NOMO-1 treated with dmso at 0.1 percent for 144 hours (cell line): ENCODE measurements around the gene PAIP2.
"Not testable (repeated sequence)": the region's sequence is repeated elsewhere in the genome, so short reads cannot be mapped to it uniquely, and the experiment has no call there.

Experiments
- DNase-seq: peaks from one replicate; lab custom pipeline; 2025; ENCODE audit not compliant: unreplicated experiment; lab: John Stamatoyannopoulos, UW

The PAIP2 gene

DNA sequence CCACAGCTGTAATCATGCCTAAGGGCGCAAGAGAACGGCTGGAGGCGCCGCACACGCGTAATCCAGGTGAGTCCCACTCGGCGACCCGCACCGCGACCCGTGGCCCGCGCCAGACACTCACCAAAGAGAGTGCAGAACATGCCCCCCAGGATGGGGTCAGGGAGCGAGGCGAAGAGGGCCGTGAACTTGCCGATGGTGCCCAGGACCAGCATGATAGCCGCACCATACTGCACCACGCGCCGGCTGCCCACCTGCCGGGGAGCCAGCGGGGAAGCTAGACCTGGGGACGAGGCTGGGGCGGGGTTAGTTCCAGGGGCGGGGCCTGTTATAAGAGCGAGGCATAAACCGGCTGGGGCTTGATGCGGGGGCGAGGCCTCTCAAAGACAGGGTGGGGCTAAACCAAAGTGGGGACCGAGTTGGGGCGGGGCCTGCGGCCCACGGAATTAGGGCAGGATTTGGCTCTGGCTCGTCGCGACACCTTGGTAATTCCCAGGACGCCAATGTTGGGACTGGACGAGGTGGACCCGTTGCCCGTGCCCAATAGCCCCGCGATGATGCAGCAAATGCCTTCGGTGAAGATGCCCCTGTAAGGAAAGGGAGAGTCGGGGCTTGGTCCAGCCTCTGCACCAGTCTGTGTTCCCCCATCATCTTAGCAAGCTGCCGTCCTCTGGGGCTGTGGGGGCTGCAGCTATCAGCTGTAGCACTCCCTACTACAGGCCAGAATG lies 36.6 kb downstream of the PAIP2 start:
- no peak for DNase-seq

DNA sequence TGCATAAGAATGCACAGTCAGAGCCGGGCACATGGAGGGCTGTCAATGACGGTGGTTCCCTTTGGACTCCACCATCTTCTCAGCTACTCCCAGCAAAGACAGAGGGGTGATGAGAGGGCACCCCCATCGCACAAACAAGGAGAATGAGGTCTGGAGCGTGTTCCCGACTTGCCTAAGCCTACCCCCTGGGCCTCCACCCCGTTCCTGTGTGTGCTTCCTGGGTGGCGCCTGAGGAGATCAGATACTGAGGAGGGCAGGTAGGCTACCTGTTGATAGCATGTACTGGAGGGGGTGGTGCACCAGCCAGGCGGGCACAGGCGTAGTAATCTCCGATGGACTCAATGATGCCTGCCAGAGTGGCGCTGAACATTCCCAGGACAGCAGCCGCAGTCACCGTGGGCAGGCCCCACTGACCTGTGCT lies 37.3 kb downstream of the PAIP2 start:
- no peak for DNase-seq

DNA sequence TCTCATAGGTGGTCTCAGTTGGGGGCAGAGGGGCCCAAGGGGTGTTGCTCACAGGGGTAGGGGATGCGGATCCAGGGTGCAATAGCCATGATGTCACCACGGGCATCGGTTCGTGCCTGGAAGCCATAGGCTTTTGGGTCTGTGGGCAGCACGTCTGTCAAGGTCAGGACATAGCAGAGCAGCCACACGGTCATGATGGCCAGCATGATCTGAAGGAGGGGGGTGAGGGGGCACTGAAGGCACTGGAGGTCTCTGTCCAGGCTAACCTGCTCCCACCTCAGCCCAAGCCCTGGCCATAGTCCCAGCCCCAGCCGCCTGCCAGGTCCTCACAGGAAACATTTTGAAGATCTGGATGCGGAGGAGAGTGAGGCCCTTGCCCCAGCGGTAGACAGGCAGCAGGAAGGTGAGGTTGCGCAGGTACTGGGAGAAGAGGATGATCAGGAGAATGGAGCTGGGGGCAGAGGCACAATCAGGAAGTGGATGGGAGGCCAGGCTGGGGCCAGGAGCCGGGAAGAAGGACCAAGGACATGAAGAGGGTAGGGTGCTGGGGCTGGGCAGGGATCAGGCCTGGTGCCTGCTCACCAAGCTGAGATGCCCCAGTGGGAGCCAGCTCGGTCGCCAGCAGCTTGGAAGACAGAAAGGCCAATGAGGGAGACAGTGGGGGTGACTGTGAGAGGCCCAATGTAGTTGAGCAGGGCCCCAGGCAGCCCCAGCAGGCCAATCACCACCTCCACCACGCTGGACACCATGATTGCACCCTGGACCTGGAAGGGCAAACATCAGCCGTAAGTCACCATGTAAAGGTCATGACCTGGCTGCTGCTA lies 38.2 kb downstream of the PAIP2 start:
- no peak for DNase-seq

DNA sequence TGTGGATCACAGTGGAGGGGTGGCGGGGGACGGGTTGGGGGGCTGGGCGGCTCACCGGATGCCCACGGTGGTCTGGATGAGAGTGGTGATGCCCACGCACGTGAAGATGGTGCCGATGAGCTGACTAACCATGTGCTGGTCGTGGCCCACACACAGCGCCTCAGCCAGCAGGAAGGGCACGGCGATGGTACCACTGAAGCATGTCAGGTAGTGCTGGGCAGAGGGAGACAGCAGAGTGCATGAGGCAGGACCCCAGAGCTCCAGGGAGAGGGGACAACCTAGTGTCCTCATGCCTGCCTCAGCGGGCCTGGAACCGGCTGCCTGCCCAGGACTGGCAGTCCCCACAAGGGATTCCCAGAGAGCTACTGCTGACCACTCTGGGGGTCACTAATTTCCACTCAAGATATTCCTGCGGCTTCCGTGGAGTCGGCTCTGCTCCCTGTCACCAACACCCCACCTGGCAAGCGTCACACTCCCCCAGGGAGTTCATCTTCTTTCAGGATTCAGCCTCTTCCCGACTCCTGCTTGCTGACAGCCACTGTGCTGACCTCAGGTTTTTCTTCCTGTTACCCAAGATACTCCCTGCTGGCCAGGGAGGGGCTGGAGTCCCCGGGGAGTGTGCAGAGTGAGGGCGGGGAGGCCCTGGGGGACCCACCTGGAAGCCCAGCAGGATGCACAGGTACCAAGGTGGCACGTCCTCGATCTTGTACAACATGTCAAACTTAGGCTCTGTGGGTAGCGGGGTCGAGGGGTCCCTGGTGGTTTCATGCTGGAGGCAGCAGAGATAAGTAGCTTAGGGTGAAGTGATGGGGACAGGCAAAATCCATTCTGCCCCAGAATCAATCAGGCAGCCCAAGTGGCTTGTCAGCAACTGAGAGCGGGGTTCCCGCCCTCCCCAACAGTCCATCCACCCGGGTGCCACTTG lies 40.4 kb downstream of the PAIP2 start:
- no peak for DNase-seq

DNA sequence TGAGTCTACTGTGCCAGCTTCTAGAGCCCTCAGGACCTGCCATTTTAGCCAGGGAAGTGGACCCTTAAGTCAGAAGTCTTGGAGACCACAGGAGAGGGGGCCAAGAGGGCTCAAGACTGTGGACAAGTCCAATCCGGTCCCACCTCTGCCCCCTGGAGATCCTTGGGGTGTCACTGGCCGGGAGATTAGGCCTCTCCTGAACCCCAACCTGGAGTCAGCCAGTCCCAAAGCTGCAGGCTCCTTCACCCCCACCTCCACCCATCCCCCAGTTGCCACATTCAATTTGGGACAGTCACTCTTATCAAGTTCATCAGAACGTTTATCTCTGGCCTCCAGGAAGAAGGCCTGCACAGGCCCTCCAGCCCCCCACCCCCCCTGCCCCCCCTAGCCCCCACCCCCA lies 41.2 kb downstream of the PAIP2 start:
- DNase-seq = no peak

DNA sequence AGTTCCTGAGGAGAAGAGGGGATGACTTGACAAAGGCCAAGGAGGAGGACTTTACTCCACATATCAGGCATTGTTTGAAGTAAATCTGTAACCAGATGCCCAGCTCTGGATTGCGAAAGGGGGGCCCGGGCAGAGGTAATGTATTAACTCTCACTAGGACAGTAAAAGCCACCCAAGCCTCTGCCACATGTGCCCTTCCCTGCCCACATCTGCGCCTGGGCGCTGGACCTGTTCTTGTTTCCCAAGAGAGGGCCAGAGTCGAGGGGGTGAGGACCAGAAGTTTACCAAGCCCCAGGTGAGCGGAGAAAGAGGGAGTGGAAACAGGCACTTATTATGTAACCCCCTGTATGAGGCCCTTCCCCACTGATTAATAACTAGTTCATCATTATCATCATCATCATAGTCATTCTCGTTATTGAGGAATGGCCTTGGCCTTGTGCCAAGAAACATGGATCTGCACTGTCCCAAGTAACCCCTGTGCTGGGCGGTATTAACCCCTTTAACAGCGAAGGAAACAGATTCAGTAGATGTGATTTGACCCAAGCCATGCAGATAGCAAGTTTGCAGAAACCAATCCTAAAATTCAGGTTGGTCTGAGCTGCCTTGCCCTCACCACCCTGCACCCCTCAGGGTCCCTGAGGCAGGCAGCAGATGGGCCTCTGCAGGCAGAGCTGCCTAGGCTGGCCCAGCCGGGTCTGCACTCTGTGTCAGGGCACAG lies 41.8 kb downstream of the PAIP2 start, which contains the start of gene SLC23A1:
TSS of gene SLC23A1 (minus strand) at position 23 of the 718 bp plus-strand sequence. CDS start 44 bp downstream, outside the sequence.
- no peak for DNase-seq

DNA sequence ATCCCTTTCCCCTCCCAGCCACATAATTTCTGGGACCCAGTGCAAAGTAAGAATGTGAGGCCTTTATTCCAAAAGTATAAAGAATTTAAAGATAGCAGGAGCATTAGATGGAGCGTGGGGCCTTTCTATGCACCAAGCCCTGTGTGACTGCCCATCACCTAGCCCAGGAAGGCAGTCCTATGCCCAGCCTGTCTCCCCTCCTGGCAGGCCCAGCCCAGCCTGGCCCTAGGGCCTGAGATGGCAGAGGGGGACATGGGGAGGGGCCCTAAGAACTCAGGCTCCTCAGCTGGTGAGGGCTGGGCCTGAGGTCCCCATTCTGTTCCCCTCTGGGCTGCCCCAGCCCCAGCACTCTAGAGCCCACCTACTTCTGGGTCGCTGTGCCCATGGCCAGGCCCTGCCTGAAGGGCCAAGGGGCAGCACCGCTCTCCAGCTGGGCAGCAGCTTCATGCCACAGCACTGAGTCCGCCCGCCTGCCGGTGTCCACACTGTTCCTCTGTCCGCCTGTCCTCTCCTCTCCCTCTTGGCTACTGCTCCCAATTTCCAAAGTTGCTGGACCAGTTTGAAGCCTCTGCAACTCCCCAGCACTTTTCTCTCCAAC lies 42.4 kb downstream of the PAIP2 start:
- no peak for DNase-seq

DNA sequence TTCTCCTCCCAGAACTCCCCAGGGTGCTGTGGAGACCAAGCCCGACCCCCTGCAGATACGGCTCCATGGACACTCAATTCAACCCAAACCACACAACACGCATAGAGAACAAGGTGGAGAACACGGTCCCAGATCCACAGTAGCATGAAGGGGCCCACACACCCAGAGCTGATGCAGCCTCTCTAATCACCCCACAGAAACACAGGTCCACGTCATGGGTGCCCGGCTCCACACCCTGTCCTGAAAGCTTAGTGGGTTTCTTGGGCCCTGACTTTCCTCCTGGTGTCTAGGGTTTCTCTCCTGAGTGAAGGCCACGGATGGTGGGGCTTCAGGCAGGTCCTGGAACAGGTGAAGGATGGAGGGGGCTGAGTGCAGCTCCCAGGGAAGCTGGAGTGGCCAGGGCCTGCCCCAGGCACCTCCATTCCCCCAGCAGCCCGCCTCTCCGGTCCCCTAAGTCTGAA lies 43.0 kb downstream of the PAIP2 start:
- no peak for DNase-seq

DNA sequence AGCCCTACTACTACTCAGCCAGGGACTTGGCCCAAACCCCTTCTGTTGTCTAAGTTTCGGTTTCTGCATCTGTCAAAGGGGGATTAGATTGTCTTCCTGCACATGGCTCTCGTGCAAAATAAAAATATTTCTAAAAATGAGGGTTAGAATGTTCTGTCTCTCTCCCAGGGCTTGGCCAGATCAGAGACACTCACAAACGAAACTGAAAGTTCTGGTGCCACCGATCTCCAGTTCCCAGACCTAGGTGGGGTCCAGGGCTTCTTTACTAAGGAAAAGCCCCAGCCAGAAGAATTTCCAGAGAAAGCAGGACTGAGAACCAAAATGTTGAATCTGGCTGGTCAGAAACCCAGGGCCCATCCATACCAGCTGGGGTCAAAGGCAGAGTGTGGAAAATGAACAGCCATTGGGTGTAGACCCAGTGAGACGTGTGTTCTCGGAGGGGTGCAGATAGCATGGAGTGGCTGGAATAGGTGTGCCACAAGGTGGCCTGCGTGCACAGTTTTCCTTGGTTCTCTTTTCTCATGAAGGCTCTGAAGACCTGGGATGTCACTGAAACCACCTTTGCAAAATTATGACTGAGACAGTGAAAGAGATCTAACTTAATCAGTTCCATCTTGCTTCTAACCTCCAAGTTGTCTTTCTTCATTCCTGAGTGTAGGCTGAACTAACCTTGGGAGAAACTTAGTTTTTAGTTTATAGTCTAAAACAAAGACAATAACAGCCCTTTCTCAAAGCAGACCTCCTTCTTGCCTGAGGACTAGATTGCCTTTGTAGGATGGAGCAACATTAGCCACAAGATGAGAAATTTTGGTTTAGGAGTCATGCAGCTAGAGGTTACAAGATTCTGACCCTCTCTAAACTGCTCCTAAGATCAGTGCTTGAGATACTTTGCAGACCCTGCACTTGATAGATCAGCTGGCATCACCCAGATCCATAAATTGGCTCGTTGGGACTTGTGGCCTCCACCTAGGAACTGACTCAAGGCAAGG lies 43.7 kb downstream of the PAIP2 start:
- no peak for DNase-seq

DNA sequence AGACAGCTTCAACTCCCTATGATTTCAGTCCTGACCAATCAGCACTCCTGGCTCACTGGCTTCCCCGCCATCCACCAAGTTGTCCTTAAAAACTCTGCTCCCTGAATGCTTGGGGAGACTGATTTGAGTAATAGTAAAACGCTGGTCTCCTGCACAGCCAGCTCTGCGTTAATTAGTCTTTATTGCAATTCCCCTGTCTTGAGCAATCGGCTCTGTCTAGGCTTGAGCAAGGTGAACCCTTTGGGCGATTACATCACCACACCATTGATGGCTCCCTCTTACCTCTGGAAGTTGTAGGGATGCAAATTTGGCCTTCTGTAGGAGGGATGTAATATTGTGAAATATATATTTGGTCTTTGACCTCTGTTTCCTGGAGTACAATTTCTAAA lies 44.4 kb downstream of the PAIP2 start:
- DNase-seq = peak; percentile 68

DNA sequence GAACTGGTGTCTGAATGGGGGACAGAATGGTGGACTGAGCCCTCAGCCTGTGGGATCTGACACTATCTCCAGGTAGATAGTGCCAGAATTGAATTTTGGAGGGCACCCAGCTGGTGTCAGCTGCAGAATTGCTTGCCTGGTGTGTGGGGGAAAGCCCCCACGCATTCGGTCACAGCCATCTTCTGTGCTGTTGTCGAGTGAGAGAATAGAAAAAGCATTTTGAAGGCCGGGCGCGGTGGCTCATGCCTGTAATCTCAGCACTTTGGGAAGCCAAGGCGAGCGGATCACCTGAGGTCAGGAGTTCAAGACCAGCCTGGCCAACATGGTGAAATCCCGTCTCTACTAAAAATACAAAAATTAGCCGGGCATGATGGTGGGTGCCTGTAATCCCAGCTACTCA lies 45.3 kb downstream of the PAIP2 start:
- not testable (repeated sequence) for DNase-seq

DNA sequence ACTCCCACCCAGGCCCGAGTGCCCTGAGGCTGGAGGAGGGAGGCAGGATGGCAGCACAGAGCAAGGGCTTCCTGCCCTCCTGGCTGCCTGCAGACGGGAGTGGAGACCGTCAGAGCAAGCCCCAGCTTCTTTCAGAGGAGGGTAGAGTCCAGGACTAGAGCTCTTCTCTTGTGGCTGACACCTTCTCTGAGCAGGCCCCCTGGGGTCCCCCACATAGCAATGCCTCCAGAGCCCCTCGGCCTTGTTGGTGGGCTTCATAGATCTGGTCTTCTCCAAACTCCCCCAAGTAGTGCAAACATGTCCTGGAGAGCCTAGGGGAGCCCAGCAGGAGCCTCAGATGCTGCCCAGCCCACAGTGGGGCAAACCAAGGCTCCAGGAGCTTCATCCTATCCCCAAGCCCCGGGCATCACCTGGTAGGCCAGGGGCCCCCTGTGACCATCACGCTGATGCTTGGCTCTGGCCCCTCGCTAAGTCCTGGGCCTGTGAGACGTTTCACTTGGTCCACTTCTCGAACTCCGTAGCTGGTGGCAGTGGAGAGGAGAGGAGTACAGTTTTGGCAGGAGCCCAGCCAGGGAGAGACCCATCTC lies 46.0 kb downstream of the PAIP2 start:
- no peak for DNase-seq

DNA sequence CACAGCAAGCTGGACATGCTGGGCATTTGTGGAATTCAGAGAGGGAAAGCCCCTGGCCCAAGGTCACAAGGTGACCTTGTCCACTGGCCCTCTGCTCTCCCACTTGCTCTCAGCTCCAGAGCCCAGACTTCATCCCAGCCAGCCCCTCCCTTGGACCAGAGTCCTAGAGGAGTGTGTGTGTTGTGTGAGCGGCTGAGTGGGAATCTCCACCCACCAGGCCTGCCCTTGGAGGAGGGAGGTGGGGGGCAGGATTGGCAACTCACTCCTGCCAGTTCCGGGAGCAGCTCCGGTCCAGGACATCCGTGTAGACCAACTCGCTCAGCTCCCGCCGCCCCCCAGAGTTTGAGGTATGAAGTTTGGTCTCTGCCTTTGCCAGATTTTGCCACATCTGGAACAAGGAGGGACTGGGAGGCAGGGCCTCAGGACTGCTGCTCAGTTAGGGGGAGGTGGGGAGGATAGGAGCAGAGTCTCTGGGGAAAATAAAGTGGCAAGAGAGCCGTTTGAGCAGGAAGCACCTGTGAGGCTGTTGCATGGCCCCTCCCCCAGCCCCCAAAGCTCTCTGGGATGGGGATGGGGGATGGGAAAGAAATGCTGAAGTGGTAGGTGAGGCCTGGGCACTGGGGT lies 46.7 kb downstream of the PAIP2 start:
- no peak for DNase-seq

DNA sequence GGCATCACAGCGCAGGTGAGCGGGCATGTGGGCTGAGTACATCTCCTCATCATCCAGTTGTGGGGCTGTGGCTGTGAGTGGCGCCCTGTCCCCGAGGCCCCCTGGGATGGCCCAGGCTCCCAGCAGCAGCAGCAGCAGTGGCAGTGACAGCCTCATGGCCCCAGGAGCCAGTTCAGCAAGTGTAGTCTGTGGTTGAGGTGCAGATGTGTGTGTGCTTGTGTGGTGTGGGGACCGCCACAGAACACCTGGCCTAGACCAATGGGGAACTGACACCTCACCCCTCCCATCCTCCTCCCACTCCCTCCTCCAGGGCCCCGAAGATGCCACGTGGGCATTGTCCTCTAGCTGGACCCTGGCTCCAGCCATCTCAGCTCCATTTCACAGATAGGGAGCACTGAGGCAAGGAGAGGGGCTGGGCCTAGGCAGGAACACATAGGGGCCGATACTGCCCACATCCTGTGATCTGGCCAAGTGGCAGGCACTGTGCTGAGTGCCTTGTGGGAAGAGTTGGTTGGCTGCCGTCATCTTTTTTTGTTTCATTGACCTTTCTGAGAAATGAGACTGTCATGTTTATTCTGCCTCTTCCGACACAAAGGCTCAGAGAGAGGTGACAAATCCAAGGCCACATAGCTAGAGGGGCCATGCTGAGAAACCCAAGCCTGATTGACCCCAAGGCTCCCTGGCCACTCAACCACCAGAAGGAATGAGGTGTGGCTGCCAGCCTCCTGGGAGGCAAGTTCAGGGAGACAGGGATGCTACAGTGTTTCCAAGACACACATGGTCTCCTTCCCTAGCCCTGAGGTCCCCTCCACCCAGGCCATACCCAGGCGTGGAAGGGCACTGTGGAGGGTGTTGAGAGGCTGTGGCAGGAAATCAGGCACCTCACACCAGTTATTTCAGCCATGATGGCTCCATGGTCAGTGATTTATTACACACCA lies 48.3 kb downstream of the PAIP2 start, which contains the start of gene MZB1:
TSS of gene MZB1 (minus strand) at position 213 of the 938 bp plus-strand sequence. CDS start at position 156, 57 bp downstream.
- DNase-seq = no peak

DNA sequence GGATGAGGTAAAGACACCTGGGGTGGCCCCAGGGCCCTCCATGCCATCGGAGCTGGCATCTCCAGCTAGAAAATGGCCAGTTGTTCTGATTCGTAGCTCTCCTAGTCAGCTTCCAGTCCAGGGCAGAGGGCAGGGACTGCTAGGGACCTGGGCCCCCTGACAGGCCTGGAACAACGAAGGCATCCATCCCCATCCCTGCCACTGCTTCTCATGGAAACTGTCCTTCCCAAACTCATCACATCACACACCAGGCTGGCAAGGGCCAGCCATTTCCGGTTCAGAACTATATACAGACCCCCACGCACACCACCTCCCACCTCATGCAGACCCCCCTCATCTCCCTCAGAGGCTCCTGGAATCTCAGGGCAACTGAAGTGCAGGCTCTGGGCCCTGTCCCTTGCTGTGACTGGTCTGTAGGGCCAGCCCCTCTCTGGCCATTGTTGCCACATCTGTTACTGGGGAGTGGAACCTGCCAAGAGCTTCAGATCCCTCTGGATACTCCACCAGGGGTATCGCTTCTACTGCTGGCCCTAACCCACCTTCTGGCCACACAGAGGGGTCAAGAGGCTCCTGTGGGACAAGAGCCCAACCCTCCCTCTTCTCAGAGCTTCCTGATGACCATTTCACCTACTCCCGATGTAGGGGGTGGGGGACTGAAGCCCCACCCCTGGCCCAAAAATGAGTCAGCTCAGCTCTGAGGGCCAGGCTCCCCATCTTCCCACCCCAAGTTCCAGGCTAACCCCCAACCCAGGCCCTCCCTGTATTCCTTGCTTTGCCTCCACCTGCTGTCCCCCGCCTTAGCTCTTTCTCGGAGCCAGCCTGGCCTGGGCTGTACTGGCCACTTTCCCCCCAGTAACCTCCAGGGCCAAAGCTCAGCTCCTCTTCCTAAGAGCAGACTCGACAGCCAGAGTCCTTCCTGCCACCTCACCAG lies 49.2 kb downstream of the PAIP2 start:
- DNase-seq = no peak
